SK-N-DZ (cell line): ENCODE data around the gene LAMC3.
"Not testable (repeated sequence)": the region's sequence is repeated elsewhere in the genome, so short reads cannot be mapped to it uniquely, and the experiment has no call there.

Source experiments
- DNase-seq: peaks from one replicate; pipeline ENCODE4 v3.0.0-alpha.2; 2015; ENCODE audit warnings: low spot score

LAMC3 gene

DNA sequence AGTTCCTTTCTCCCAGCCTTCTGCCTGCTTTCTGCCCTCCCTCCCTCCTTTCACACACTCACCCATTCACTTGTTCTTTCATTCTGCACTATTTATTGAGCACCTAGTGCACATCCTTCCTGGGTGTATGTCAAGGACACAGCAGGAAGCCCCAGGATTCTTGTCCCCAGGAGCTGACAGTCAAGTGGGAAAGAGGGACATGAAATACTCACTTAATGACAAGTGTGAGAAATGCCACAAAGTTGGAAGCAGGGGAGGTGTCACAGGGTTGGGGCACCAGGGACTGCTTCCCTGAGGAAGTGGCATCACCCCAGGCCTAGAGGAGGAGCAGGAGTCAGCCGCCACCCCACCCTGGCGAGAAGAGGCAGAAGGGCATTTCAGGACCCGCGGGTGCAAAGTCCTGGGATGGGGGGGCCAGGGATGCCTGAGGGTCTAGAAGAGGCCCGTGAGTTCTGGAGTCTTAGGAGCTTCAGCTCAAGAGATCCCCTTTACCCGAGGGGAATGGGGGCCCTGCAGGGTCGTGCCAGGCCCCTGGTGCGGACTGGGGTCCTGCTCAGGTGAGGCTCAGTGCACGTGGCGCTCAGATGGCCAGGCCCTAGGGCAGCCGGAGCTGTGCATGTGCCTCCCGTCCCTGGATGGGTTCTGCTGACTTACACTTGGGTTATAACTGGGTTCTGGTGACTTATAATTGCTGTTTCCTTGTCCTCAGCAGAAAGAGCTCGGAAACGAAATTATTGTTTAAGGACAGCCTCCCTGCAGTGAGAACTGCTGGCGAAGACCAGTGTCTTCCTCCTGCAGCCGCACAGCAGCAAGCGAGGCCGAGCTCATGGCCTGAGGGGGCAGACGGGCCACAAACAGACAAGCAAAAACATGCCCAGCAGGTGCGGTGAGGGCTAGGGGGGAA lies 16.9 kb upstream of the LAMC3 start:
- DNase-seq, result no peak

DNA sequence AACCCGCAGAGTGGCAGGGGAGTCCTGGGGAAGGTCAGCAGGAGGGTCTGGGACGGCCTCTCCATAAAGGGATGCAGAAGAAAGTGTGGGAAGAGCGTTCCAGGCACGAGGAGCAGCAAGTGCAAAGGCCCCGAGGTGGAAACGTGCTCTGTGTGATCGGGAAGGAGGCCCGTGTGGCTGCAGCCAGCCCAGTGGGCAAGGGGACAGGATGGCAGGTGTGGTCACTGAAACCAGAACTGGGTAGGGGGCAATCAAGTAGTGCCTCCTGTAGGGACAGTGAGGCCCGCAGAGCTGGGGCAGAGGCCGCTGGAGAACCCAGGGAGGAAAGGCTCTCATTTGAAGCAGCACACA lies 16.3 kb upstream of the LAMC3 start:
- DNase-seq, result no peak

DNA sequence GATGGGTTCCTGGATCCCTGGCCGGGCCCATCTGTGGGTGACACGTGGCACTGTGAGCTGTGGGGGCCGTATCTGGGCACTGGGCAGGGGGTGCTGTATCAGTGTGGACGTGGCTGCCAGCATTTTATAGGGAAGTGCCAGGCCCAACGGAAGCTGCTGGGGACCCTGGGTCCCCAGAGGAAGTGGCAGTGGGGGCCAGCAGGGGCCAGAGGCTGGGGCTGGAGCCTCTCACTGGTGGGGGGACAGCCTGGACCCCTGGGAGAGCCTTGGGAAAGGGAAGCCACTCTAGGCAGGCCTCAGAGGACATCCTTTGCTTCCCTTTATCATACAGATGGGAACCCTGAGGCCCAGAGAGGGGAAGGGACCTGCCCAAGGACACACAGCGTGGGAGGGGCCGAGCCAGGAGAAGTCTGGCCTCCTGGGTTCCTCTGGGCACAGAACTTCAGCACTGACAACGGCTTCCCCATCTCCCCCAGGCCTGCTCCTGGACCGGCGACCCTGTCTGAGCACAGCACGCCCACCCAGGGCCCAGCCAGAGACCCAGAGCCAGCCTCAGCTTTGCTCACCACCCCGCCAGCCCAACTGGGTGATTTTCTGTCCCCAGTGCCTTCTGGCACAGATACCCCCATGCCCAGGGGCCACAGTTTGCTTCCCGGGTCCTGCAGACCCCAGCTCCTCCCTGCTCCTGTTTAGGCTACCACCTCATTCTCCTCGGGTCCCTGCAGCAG lies 15.5 kb upstream of the LAMC3 start:
- no peak for DNase-seq

DNA sequence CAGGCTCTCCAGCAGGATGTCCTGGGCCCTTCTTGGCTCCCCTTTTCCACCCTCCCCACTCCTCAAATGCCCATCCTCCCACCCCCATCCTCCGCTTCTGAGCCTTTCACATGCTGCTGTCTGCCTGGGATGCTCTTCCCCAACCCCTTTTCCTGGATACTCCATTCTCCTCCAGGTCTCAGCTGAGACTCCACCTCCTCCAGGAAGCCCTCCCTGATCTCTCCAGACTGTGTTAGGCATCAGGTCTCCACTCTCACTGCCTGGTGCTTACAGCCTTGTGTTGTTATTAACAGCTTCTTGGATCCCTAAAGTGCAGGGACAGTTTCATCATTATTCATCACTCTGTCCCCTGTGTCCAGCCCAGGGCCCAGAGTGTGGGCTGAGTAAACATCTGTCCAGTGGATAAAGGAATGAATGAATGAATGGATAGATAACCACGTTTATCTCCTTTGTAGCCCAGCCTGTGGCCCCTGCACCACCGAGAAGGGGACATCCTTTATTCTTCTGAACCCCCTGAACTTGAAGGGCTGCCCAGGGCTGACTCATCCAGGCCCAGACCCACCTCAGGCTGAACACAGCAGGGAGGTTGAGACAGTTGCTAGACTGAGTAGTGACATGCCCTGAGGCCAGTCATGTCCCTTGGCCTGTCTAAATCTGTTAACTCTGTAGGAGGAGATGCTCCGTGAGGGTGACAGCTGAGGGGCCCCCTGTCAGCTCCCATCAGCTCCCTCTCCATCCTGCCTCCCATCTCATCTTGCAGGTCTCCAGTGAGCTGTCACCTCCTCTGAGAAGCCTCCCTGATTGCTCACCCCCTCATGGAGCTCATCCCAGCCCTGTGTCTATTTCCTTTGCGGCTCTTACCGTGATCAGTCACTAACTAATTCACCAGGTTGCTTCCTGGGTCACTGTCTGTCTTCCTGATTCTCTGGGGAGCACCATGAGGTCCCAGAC lies 14.6 kb upstream of the LAMC3 start:
- DNase-seq, result no peak

DNA sequence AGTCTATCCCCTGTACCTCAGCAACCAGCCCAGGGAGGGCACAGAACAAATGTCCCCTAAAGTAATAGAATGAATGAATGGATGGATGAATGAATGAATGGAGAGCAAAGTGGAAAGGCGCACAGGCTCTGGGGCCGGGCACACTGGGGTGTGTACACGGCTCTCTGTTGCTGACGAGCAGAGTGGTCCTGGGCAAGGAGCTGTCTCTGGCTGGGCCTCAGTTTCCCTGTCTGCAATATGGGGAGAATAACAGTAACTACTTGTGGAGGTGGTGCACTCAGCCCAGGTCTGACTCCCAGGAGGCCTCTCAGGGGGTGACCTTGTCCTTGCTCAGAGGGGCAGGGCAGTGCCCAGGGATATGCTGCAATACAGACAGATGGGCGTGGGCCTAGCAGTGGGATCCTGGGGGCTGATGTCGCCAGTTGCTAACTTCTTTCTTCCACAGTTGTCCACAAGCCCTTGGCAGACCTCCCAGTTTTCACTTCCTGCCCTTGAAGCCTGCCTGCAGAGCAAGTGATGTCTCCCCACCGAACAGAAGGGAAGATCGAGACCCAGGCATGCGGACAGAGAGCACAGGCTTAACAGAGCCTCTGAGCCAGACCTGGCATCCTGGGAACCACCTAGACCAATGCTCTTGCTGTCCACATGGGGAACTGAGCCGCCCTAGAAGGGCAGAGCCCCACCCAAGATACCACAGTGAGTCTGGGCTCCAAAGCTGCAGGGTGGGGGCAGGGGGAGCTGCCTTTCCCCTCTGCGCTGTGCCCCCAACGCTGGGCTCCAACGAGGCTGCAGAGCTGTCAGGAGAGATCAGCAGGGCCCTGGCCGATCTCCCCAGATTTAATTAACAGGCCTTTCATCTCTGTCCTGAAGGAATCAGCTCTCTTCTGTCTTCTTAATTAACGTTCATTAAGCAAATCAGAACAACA lies 13.6 kb upstream of the LAMC3 start:
- DNase-seq, result peak; percentile 63

DNA sequence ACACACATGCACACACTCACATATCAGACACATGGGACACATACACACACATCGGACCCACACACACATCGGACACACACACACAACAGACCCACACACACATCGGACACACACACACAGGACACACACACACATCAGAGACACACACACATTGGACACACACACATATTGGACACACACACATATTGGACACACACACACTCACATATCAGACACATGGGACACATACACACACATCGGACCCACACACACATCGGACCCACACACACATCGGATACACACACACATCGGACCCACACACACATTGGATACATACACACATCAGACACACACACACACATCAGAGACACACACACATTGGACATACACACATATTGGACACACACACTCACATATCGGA lies 12.8 kb upstream of the LAMC3 start:
- DNase-seq, result no peak

DNA sequence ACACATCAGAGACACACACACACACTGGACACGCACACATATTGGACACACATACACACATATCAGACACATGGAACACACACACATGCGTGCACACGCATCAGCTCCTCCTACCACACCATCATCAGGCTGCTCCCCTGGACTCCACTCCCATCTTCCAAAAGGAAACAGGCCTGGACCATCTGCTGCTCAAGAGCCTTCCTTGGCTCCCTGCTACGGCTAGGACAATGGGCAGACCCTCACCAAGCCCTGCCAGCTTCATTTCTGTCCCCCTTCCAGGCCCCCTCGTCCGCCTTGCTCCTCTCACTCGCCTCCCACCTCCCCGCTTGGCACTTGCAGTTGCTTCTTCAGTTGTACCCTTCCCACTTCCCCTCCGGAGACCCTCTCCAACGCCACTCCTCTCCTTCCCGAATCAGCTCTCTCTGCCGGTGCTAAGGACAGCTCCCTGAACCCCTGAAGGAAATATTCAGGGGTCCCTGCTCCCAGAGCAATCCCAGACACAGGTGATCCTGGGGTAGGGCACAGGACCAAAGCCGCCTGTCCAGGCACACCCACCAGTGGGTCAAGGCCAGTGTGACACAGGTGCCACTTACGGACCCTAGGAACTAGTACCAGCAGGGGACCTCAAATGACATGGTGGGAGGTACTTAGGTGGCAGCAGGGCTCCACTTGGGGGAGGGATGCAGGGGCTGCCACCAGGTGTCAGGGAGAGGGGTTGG lies 12.1 kb upstream of the LAMC3 start:
- no peak for DNase-seq

DNA sequence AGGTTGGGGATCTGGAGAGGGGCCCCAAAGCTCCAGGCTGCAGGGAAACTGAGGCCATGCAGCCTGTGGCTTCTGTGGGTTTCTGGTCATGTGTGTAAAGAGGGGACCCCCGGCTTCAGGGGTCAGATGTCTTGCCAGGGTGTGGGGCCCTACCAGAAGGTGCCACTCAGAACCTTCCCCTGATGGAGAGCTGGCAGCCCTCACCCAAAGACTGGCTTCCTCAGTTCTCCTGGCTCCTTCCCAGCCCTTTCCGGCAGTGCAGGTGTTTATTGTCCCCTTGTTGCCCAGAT lies 11.6 kb upstream of the LAMC3 start:
- no peak for DNase-seq

DNA sequence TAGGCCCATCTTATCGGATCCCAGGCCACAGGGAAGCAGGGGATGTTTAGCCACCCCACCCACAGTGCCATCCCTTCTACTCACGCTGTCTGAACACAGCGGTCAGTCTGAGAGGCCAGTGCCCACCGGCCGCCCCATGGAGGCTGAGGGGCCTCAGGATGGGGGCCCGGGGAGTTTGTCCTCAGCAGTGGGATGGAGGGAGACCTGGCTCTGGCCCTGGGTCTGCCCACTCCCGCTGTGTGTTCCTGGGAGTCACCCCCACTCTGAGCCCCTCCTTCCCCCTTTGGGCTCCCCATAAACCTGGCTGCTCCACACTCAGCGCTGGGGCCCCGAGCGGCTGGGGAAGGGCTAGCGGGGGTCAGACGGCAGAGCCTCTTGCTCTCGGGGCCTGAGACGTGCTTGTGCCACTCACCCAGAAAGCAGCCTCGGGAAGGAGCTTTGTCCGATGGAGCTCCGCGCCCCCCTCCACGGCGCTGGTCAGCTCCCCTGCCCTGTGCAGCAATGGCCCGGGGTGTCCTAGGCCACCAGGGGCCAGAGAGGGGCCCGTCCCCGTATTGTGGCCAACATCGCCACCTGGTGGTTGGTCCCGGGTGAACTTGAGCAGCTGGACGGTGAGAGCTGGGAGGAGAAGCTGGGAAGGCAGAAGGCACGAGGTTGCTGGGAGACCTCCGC lies 10.9 kb upstream of the LAMC3 start:
- peak; percentile 73 for DNase-seq

DNA sequence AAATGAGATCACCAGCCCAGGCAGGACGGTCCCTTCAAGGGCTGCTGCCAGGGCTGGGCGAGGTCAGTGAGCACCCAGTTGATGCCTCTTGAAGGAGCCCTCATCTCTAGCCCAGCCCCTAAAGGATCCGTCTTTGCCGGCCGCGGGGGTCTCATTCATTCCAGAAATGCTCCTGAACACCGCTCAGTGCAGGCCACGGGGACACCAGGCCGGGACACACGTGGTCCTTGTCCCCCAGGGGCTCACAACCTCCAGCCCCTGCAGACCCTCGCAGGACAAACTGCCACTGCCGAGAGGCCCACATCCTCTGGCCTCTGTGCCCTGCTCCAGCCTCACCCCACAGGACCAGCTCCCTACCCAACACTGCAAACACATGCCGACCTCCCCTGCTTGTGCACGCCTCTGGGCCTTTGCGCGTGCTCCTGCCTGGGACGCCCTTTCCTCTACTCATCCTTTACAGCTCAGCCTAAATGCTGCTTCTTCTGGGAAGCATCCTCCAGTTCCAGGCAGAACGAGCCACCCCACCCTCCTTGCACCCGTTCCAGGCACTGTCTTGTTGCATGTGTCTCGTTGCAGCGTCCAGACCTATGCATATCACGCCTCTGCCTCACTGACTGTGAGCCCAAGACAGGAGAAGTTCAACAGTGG lies 10.3 kb upstream of the LAMC3 start:
- no peak for DNase-seq

DNA sequence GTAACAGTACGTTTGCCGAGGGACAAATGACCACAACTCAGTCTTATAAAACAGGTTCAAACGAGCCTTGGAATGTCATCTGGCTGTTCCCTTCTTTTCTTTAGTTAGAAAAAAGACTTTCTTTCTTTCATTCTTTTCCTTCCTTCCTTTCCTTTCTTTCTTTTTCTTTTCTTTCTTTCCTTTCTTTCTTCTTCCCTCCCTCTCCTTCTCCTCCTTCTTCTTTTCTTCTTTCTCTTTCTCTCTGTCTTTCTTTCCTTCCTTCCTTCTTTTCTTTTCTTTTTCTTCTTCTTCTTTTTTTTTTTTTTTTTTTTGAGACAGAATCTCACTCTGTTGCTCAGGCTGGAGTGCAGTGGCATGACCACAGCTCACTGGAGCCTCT lies 9.7 kb upstream of the LAMC3 start:
- DNase-seq, result no peak

DNA sequence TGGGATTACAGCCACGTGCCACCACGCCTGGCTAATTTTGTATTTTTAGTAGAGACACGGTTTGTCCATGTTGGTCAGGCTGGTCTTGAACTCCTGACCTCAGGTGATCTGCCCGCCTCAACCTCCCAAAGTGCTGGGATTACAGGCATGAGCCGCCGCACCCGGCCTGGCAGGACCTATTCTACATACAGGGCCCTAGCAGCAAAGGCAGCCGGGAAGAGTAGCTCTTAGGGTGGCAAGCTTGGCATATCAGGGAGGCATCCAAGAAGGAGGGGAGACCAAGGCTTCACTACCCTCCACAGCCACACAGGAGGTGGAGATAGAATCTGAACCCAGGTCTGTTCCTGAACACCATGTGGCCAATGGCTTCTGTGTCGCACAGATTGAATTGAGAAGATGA lies 8.4 kb upstream of the LAMC3 start:
- not testable (repeated sequence) for DNase-seq

DNA sequence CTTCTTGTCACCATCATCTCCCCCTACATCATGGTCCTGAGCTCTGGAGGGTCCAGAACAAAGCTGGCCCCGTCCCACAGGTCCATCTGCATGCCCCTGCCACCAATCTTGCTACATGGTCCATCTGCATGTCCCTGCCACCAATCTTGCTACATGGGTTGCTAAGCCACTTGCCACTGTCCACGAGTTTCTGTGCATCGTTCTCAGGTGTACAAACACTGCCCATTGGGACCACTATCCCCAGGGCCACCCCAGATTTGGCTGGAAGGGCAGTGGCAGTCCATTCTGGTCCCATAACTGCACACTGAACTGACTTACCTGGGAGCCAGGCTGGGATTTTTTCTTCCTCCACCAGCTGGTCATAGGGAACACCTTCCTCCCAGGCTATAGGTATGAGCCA lies 8.0 kb upstream of the LAMC3 start:
- DNase-seq, result no peak

DNA sequence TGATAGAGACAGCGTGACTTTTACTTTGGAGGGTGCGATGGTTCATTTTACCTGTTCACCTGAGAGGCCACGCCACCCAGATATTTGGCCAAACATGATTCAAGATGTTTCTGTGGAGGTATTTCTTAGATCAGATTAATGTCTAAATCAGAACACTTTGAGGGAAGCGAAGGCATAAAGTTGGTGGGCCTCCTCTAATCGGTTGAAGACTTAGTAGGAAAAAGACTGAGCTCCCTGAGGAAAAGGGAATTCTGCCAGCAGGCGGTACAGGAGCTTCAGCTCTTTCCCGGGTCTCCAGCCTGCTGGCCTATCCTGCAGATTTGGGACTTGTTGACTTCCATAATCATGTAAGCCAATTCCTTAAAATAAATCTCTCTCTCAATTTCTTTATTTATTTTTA lies 7.0 kb upstream of the LAMC3 start:
- DNase-seq, result no peak

DNA sequence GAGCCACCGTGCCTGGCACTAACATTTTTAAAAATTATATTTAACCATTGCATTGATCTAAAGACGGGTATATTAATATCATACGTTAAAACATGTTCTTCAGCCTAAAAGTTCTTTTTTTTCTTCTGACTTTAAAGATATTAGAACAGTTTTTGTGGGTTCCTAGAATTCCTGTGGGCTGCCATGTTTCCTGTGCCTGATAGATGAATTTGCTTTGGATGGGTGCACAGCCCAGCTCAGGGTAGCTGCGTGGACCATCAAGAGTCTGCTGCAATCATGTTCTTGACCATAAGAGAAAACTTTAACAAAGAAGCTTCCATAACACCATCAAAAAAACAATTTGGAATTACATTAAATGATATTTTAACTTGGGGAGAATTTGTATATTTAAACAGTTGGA lies 2.4 kb upstream of the LAMC3 start:
- DNase-seq, result no peak

DNA sequence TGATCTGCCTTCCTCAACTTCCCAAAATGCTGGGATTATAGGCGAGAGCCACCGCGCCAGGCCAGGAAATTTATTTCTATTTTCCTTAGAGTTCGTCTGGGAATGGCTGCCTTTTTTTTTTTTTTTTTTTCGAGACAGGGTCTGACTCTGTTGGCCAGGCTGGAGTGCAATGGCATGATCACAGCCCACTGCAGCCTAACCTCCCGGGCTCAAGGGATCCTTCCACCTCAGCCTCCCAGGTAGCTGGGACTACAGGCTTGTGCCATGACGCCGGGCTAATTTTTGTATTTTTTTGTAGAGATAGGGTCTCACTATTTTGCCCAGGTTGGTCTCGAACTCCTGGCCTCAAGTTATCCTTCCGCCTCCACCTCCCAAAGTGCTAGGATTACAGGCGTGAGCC lies 888 bp upstream of the LAMC3 start:
- DNase-seq, result no peak

DNA sequence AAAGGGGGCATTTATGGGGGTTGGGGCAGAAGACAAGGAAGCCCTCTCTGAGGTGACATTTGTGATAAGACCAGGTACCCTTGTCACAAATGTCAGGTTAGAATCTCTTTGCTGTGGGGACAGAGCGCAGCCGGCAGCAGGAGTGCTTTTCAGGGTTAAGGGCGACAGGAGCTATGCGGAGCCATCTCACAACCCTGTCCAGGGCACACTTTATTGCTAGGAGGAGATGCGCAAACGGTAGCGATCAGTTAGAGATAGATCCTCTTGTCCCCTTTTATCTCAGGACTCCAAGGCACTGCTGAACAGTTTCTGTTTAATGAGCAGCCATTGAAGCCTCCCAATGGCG lies 438 bp upstream of the LAMC3 start:
- no peak for DNase-seq

DNA sequence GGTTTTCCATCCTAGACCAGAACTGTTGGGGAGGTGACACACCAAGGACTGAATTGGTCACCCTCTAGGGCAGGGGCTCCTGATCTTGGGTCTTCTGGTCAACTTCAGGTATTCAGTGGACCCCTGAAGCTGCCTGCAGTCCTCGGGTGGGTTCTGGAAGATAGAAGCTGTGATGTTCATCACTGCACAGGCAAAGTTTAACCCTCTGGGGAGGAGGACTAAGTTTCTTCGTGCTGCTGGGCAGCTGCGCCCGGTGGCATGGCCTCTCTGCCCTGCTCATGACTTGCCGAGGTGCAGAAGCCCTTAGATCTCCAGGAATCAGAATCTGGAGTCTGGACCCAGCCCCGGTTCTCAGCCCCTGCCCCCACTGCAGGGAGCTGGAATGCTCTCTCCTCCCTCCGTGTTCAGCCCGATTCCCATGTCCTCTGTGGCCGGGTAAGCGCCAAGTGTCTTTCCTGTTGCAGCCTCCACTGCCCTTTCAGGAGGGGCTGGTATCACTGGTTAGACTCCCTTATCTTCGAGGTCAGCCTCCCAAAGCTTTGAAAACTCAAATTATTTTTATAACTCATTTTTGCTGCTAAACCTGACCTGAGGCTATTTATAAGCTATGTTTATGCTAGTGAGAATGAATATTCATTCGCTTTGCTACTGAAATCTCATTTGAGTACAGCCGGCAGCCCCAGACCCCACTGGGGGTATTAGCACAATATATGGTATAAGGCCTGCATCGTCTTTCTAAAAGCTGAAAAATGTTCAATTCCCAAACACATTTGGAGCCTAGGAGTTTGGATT lies 1.7 kb downstream of the LAMC3 start:
- DNase-seq, result no peak
